DMS53 (cell line): ENCODE data around the gene PAK1.
"Not testable (repeated sequence)": the region's sequence is repeated elsewhere in the genome, so short reads cannot be mapped to it uniquely, and the experiment has no call there.

Experiments
- DNase-seq: peaks from one replicate; lab custom pipeline; 2025; lab: John Stamatoyannopoulos, UW

PAK1 gene

DNA sequence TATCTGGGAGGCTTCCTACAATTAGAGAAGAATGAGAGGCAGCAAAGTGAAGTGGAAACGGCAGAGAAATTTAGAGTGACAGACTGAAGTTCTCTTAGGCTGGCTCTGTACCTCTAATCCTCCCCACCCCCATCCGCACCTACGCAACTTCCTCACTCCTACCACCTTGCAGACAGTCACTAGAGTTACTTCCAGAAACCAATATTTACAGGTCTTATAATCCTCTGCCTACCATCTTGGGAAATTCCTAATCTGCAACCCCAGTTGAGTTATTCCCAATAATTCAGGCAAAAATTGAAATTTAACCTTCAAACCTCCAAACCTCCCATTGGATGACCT is 71.7 kb downstream of the PAK1 start:
- no peak for DNase-seq

DNA sequence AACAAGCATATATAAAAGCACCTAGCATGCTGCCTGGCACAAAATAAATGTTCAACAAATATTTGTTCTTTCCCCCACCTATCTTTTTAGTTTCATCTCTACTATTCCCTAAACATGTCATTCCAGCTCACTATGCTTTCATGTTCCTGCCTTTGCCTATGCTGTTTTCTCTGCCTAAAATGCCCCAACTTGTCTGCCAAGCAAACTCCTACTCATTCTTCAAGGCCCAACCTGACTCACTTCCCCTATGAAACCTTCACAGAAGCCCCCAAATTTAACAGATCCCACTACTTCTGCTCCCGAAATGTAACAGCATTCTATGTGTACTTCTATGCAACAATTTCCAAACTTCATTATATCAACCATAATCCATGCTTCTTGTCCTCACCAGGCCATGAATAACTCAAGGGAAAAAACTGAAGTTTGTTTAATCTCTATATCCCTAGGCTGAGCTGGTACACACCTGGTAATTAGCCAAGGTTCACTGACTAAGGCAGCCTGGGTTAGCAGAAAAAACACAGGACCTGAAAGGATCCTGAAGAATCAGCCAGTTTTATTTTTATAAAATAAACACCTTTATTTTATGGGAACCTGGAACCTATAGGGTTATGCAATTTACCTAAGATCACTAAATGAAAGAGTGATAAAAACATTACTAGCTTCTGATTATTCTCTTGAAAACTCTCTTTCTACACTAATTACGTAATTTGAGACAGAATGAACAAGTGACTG is 72.2 kb downstream of the PAK1 start:
- peak; percentile 29 for DNase-seq

DNA sequence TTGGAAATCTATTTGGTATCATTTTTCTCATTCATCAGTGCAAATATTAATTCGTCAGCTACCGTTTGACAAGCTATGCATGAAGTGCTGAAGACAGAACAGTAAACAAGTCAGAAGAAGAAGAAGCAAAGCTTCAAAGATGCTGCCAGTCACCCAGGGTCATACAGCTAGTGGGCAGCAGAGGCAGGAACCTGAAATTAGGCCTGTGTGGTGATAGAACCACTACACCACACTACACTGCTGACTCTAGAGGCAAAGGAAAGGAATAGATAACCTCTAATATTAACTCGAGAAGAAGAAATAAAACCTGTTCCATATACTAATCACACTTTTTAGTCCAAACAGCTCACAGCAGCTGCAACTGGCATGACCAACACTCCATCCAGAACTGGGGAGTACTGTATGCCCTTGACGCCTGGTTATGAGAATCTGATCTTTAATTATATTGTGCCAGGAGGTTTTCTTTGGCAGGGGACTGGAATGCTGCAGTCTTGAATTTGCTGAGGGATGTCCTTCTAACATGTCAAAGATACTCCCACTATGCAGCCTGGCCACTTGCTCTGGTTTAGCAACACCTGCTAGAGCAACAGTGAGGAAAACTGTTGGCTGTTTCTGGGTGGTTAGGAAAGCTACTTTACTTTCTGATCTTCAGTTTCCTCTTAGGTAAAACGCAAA is 73.0 kb downstream of the PAK1 start:
- DNase-seq = no peak

DNA sequence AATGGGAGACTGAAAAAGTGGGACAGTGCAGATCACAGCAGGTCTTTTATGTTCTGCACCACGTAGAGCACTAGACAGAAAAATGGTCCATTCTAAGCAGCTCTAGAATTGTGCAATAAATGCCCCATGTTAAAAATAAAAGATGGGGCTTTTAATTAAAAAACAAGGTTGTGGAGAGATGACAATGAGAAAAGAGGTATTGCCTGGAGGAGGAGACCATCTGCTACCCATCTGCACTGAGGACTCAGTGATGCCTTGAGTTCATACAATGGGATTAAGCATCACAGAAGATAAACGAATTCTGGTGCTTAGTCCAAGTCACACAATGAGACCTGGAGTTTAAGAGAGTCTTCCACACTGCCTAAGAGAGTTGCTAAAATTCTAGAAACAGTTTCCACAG is 73.6 kb downstream of the PAK1 start:
- DNase-seq = no peak

DNA sequence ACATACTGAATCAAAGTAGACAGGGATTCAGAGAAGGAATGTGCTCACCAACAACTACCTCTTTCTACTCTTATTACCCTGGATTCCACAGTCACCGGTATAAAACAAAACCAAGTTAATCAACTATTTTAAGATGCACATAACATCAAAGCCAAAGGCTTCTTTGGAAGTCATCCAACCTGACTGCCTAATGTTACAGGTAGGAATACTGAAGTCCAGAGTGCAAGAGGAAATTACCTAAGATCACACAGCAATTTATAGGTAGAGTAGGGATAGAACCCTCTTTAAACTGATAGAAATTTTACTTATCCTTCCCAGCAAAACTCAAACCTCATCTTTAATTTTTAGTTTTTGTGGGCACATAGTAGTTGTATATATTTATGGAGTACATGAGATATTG is 76.3 kb downstream of the PAK1 start:
- DNase-seq = no peak

DNA sequence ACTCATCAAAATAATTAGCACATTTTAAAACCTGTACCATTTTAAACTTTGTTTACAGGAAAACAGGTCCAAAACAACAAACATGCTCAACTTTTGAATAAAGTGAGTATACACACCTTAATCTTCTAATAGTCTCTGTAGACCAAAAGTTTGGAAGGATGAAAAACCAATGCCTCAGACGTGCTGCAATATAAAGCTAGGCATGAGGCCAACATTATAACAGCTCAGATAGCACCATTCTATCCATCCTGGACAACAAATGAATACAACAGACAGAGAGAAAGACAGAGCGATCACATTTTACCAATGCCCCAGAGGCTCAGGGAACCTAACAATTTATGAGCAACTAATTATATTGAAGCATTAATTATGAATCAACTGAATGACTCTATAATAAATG is 77.0 kb downstream of the PAK1 start:
- no peak for DNase-seq

DNA sequence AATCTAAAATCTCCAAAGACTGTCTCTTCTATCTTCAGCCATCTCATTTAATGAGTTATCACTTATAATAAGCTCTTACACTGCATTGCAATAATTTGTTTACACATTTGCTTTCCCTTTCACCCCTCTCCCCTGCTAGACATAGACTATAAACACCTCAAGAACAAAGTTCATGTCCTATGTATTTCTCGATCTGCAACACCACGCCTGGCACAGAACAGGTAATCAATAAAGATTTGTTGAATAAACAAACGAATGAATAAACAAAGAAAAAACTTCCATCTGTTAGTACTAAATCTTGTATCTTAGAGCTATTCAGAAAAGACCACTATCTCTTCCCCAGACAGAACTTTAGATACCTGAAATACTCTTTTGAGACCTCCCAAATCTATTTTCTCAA is 77.6 kb downstream of the PAK1 start:
- DNase-seq = no peak

DNA sequence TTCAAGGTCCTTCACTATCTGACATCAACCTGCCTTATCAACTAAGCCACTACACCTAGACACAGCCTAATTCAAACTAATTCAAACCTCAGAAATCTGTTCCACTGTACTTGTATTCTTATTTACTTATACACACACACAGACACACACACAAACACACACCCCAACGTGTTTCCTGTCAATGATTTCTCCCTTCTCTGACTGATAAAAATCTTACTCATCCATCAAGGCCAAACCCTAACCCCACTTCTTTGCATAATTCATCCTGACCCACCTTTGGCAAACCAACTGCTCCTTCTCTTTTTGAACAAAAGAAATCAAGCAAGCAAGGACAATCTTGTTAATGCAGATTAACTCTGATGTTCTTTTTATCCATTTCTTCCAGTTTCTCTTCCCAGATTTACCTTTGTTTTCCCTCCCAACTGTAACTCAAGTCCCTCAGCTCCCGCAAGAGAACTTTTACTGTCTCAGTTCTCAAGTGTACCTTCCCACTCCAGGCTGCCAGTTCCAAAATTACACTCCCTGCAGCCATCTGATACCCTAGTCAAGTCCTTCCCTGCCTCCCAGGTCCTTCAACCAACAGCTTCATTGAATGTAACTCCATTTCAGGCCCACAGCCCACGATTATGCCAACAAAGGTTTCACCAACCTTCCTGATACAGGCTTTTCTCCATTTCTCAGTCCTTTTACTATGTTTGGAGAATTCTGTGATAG is 78.3 kb downstream of the PAK1 start:
- no peak for DNase-seq

DNA sequence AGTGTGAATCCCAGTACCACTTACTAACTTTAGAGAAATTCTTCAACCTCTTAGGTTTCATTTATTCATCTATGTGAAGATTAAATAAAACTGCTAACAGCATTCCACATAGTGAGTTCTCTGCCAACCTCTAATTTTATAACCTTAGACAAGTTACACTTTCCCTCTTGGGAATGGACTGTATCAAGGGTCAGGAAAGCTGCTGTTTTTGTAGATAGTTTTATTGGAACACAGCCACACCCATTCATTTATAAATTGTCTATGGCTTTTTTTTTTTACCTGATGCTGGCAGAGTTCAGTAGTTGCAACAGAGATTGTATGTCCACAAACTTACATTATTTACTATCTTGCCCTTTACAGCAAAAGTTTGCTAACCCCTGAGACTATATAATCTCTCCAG is 81.1 kb downstream of the PAK1 start:
- no peak for DNase-seq

DNA sequence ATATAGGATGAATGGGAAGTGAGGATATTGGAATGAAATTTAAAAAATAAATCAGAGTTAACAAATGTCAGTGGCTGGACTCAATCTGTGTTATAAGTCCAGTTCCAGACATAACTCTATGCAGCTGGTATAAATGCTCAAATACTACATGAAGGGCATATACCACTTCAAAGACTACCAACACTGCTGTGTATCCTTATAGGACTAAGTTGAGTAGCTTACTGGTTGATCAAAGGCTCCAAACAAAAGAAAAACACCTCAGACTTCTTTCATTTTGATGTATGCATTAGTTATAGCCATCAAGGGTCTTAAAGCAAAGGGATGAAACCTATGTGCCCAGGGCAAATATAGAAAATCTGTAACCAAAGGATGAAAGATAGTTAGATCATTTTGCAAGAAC is 86.2 kb downstream of the PAK1 start:
- no peak for DNase-seq

DNA sequence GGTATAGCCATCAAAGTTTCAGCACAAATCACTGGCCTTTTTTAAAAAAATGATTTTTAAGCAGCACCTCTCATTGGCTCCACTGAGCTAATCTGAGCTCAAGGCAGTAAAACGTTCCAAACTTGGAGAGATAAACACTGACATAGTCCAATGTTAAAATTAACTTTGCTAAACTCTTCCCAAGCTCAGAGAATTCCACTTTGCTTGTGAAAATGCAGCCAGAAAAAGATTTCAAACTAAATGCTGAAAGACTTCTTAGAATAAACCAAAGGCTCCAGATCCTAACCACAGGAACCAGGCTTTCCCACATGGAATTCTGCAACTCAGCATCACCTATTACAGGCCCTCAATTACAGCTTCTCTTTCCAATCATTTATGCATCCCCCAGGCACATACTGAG is 87.7 kb downstream of the PAK1 start:
- no peak for DNase-seq

DNA sequence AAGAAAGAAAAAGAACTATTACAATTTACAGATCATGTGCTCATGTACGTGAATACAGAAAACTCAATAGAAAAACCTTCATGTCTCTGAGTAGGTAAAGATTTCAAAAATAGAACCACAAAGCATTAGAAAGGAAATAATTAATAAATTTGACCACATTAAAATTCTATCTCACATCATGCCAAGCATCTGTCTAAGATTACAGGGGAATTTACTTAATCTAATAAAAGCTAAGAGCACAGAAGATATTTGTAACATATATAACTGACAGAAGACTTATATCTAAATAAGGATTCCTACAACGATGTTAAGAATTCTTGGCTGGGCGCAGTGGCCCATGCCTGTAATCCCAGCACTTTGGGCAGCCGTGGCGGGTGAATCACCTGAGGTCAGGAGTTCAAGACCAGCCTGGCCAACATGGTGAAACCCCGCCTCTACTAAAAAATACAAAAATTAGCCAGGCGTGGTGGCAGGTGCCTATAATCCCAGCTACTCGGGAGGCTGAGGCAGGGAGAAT is 88.6 kb downstream of the PAK1 start:
- DNase-seq = not testable (repeated sequence)

DNA sequence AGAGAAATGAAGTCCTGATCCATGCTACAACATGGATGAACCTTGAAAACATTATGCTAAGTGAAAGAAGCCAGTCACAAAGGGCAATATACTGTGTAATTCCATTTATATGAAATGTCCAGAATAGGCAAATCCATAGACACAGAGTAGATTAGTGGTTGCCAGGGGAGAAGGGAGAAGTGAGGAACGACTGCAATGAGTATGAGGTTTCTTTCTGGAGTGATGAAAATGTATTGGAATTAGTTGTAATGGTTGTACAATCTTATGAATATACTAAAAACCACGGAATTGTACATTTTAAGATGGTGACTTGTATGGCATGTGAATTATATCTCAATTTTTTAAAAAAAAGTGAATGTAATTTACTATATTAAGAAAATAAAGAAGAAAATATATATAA is 89.3 kb downstream of the PAK1 start:
- no peak for DNase-seq

DNA sequence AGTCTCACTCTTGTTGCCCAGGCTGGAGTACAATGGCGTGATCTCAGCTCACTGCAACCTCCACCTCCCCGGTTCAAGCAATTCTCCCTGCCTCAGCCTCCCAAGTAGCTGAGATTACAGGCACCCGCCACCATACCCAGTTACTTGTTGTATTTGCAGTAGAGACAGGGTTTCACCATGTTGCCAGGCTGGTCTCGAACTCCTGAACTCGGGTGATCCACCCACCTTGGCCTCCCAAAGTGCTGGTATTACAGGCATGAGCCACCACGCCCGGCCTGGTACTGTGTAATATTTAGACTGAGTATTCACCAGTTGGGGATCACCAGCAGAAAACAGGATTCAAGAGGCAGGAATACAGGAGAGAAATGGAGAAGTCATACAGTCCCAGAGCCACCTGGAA is 90.5 kb downstream of the PAK1 start:
- not testable (repeated sequence) for DNase-seq

DNA sequence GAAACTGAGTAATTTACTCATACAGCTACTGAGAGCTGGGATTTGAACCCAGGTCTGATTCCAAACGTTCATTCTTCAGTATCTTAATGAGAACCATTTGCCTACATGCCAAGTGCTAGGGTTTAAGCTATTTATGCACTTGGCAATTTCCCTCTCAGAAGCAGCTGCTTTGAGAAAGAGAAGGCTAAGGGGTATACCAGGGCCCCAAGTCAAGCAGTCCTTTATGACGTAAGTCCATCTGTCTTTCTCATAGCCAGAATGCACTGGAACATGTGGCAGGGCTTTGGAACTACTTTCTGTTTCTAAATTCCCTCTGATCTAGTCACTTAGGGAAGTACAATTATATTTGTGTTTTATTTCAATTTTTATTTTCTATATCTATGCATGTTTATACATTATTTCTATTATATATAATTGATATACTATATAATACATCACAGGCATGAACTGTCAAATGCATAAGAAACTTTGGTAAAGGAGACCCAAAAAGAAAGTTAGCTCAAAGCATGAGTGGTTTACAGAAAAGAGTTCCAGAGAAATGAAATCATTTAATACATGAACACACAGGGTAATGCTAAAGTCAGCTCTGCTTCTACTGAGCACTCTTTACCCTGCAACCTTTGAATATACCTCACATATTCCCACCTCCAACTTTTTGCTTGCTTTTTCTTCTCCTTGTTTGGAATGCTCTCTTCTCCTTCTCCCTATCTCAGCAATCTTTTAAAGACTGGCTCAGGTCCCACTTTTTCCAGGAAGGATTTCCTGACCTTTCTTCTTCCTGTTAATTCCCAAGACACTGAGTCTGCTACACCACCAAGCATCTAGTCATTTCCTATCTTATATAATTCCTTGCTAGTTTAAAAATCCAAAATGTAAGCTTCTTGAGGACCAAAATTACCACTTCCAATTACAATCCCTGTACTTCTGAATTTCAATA is 91.9 kb downstream of the PAK1 start:
- DNase-seq = no peak

DNA sequence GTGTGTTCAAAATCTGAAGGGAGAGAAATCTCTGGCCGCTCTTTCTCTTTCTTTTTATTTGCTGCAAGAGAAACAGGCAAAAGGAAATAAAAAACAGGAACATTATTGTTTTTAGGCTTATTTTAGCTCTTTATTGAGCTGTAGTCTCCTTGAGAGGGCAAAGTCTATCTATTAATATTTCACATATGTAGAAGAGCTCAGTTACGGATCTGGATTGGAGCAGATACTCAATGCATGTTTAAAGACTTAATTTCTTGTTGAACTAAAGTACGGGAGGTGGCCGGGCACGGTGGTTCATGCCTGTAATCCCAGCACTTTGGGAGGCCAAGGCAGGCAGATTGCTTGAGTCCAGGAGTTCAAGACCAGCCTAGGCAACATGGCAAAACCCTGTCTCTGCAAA is 94.0 kb downstream of the PAK1 start:
- no peak for DNase-seq

DNA sequence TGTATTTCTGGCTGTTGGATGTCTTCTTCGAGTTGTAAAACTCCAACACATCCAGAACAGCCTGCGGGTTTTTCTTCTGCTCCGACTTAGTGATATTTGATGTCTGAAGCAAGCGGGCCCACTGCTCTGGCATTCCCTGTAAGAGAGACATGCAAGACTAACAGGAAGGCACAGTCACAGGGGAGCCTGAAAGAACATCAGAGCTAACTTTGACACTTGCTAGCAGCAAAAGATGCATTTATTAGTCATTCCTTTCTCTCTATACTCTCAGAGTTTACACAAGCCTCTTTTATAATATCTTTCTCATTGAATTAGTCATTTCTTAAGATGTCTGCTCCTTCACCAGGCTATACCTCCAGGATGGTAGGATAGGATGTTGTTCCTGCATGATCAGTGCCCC is 94.6 kb downstream of the PAK1 start:
- no peak for DNase-seq

DNA sequence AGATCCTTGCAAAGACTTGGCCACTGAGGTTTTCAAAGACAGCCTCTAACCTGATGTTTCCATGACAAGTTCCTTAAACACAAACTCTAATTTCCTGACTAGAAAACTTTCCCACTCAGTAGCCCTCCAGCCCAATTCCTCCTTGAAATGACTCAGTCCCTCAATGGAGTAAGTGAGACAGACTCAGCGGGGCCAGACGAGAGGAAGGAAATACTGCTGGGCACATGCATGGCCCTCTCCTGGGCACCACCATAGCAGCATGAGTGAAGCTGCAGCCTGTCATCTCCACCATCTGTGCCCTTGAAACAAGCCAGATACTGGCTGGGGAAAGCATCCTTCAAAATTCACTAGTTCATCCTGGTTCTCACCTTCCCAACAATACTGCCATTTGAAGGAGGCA is 96.2 kb downstream of the PAK1 start:
- no peak for DNase-seq

DNA sequence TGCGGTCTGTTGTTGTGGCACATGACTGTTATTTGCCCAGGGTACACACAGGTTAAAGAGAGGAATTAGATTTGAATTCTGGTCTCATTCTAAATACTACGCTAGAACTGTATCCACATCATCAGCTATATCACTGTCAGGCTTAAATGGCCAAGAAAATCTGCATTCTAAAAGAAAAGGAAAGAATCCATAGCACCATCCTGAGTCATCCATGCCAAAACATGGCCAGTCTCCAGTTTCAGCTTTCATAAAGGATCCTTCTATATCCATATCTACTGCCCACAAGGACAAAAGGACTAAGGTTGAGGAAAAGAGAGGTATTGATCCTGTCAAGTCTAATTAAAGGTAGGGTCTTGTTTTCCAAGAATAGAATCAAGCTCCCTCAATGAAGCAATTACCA is 98.8 kb downstream of the PAK1 start:
- DNase-seq = no peak

DNA sequence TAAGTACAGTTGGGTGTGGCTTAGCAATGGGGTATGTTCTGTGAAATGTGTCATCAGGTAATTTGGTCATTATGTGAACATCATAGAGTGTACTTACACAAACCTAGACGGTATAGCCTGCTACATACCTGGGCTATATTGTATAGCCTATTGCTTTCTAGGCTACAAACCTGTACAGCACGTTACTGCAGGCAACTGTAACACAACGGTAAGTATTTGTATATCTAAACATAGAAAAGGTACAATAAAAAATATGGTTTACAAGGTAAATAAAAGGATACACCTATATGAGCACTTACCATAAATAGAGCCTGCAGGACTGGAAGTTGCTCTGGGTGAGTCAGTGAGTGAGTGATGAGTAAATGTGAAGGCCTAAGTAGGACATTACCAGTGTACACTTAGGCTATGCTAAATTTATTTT is 99.3 kb downstream of the PAK1 start:
- peak; percentile 54 for DNase-seq

DNA sequence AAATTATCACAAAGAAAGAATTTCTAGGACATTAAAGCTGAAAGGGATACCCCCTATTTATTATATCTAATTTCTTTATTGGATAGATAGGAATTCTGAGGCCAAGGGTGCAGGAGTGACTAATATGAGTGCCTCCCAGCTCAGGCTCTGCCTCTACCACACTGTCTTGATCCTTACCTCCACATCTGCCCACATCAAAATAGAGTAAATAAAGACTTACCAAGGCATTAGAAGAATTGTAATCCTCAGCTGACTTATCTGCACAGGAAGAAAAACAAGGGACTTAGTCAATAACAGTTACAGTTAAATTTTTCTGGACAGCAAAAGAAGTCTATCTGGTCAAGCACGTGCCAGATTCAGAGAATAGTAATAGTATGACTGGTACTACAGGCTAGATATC is 99.8 kb downstream of the PAK1 start:
- DNase-seq = no peak

DNA sequence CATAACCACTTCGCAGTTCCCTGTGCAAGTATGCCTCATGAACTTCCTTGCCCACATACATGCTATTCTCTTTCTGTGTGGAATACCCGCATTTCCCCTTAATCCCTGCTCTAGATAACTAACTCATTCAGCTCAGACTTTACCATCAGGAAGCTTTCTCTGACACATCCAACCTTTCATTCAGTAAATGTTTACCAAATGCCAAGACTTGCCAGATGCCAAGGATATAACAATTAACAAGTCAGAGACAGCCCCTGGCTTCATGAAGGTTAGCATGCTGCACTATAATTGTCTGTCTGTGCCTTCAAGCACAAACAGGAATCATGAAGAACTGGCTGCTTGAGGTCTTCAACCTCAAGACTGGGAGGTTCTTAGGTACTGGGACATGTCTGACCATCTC is 101.2 kb downstream of the PAK1 start:
- DNase-seq = no peak
